Mesenchymal stem cell (in vitro differentiated cells and primary cell): ENCODE results near the gene LAMC1.
A peak's percentile ranks its signal among the peaks of the same experiment; 100 is the strongest.

ENCODE experiments used
- DNase-seq: peaks from one replicate; pipeline ENCODE4 v3.0.0-alpha.2; 2013
- H2AFZ ChIP-seq: one replicate; pipeline ENCODE4 v1.6.1; 2013; ENCODE audit warnings: low read depth, mild to moderate bottlenecking, control low read depth, inconsistent platforms, low read length, moderate library complexity
- H2AK5ac ChIP-seq: 2 replicates; pipeline ENCODE4 v1.6.1; 2013; ENCODE audit warnings: low read length, moderate library complexity, mild to moderate bottlenecking, inconsistent platforms; ENCODE audit not compliant: severe bottlenecking
- H2BK120ac ChIP-seq: one replicate; pipeline ENCODE4 v1.6.1; 2013; ENCODE audit warnings: low read depth, mild to moderate bottlenecking, inconsistent platforms, low read length, moderate library complexity
- H2BK12ac ChIP-seq, 2 experiments: one replicate each; pipeline ENCODE4 v1.6.1; 2013; ENCODE audit warnings: inconsistent platforms in 2 of 2, low read length in 2 of 2, mild to moderate bottlenecking in 2 of 2, moderate library complexity in 2 of 2, control low read depth in 1 of 2
- H2BK15ac ChIP-seq: one replicate; pipeline ENCODE4 v1.6.1; 2013; ENCODE audit warnings: mild to moderate bottlenecking, low read depth, inconsistent platforms; ENCODE audit not compliant: poor library complexity, severe bottlenecking
- H2BK5ac ChIP-seq: 2 replicates; pipeline ENCODE4 v1.6.1; 2013; ENCODE audit warnings: low read depth, mild to moderate bottlenecking, low read length, control low read depth, inconsistent platforms; ENCODE audit not compliant: poor library complexity, severe bottlenecking
- H3K14ac ChIP-seq, 2 experiments: one replicate each; pipeline ENCODE4 v1.6.1; 2013; ENCODE audit warnings: inconsistent platforms in 2 of 2, low read length in 2 of 2, control low read depth in 1 of 2, mild to moderate bottlenecking in 1 of 2, moderate library complexity in 1 of 2
- H3K18ac ChIP-seq, 2 experiments: one replicate each; pipeline ENCODE4 v1.6.1; 2013; ENCODE audit warnings: inconsistent platforms in 2 of 2, low read length in 2 of 2, control low read depth in 1 of 2, low read depth in 1 of 2, mild to moderate bottlenecking in 1 of 2
- H3K23ac ChIP-seq, 2 experiments: one replicate each; pipeline ENCODE4 v1.6.1; 2013; ENCODE audit warnings: inconsistent platforms in 2 of 2, low read length in 2 of 2, mild to moderate bottlenecking in 2 of 2, moderate library complexity in 2 of 2, control low read depth in 1 of 2
- H3K27ac ChIP-seq: 2 replicates; pipeline ENCODE4 v1.5.1; 2013; ENCODE audit warnings: mild to moderate bottlenecking, moderate library complexity, low read length, control low read depth, inconsistent platforms; ENCODE audit not compliant: poor library complexity, severe bottlenecking
- H3K27me3 ChIP-seq, 2 experiments: 2 replicates each; pipeline versions ENCODE4 v1.6.1 to v1.7.0; 2013; ENCODE audit warnings: low read length in 2 of 2, mild to moderate bottlenecking in 2 of 2, moderate library complexity in 2 of 2, control low read depth in 1 of 2, inconsistent platforms in 1 of 2; ENCODE audit not compliant: control insufficient read depth in 1 of 2, insufficient read depth in 1 of 2
- H3K36me3 ChIP-seq, 2 experiments: 2 replicates each; pipeline versions ENCODE4 v1.6.1 to v1.7.0; 2013; ENCODE audit warnings: low read length in 2 of 2, control low read depth in 1 of 2, inconsistent platforms in 1 of 2, low read depth in 1 of 2, mild to moderate bottlenecking in 1 of 2; ENCODE audit not compliant: insufficient read depth in 2 of 2, control insufficient read depth in 1 of 2
- H3K4ac ChIP-seq, 2 experiments: one replicate each; pipeline ENCODE4 v1.6.1; 2013; ENCODE audit warnings: inconsistent platforms in 2 of 2, low read length in 2 of 2, mild to moderate bottlenecking in 2 of 2, moderate library complexity in 2 of 2, control low read depth in 1 of 2, low read depth in 1 of 2
- H3K4me1 ChIP-seq: 2 replicates; pipeline ENCODE4 v1.6.1; 2013; ENCODE audit warnings: low read depth, low read length, control low read depth; ENCODE audit not compliant: control insufficient read depth, insufficient read depth
- H3K4me2 ChIP-seq: 2 replicates; pipeline ENCODE4 v1.6.1; 2013; ENCODE audit warnings: low read length, mild to moderate bottlenecking, inconsistent platforms; ENCODE audit not compliant: poor library complexity, severe bottlenecking
- H3K4me3 ChIP-seq, 2 experiments: 2 replicates each; pipeline versions ENCODE4 v1.5.1 to v1.7.0; 2013; ENCODE audit warnings: low read length in 2 of 2, mild to moderate bottlenecking in 2 of 2, control low read depth in 1 of 2, low read depth in 1 of 2; ENCODE audit not compliant: insufficient read depth in 1 of 2
- H3K79me1 ChIP-seq: replicated peaks from 2 replicates; pipeline ENCODE4 v1.6.1; 2013; ENCODE audit warnings: mild to moderate bottlenecking, control low read depth, low read length, inconsistent platforms; ENCODE audit not compliant: poor library complexity, severe bottlenecking
- H3K9ac ChIP-seq: 2 replicates; pipeline ENCODE4 v1.7.0; 2013; ENCODE audit warnings: mild to moderate bottlenecking, low read length, moderate library complexity
- H3K9me3 ChIP-seq: 2 replicates; pipeline ENCODE4 v1.7.0; 2013; ENCODE audit warnings: mild to moderate bottlenecking, low read length; ENCODE audit not compliant: control insufficient read depth
- H4K8ac ChIP-seq: one replicate; pipeline ENCODE4 v1.6.1; 2013; ENCODE audit warnings: inconsistent platforms, mild to moderate bottlenecking, low read length, moderate library complexity
- H4K91ac ChIP-seq: one replicate; pipeline ENCODE4 v1.6.1; 2013; ENCODE audit warnings: mild to moderate bottlenecking, low read length, inconsistent platforms
- WGBS: methylation state at CpG from one replicate; pipeline ENCODE4 v1.1.7; 2013; ENCODE audit warnings: mixed read lengths; 5-methylcytosine and 5-hydroxymethylcytosine counted together

The LAMC1 gene

DNA sequence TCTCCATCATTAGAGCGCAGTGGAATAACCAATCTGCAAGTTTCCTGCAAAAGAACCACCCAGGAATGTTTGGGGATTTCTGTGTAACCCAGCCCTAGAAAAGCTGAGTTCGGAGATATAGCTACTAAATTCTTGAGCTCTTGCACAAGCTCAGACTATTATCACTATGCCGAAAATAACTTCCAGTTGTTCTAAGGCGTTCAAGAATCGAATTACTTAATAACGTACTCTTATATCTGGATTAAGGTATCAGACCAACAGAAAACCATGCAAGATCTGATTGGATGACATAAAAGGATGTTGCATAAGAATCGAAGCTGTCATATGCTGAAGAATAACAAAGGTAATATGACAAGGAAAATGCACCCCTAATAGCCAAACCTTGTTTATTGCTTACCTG is 155.3 kb downstream of the LAMC1 start:
- WGBS: 92% methylated on average over 7 of the region's 7 CpGs
- DNase-seq: no peak
- Histone ChIP-seq H3K36me3 (no peaks in the 10 kb centered on the region), H2BK5ac (no peak overlapping the region), H3K14ac (no peak overlapping the region), H3K23ac (no peak overlapping the region), H3K4me3 (no peak overlapping the region), H2AK5ac (no peak overlapping the region), H3K4me2 (no peak overlapping the region), H3K4me1 (no peaks in the 10 kb centered on the region), H3K9me3 (no peaks in the 10 kb centered on the region), H3K18ac (no peak overlapping the region), H2BK12ac (no peak overlapping the region), H3K27ac (no peak overlapping the region), H3K79me1 (no peaks in the 10 kb centered on the region), H2BK15ac (no peak overlapping the region), H2AFZ (no peak overlapping the region), H4K8ac (no peak overlapping the region), H3K9ac (no peak overlapping the region), H4K91ac (no peak overlapping the region), H3K4ac (no peak overlapping the region), H3K27me3 (no peaks in the 10 kb centered on the region), H2BK120ac (no peak overlapping the region)

DNA sequence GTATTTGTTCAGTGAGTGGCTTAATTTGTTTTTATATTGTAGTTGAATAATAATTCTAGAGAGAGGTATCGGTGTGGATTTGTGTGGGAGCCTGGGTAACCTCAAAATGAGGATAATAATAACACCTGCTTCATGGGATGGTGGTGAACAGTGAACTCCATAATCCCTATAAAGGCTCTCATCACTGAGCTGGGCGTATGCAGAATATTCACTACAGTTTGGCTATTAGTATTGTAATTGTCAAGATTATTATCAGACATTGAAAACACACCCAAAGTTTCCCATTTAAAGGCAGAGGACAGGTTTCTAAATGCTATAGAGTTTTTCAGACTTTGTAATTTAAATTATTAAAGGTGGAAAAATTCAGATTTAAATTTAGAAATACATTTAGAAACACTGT is 155.8 kb downstream of the LAMC1 start:
- DNase-seq: no peak
- no peak overlapping the region for H3K27ac ChIP-seq
- WGBS: 100% methylated on average over 1 of the region's 2 CpGs

GRCh38 chr1:183180218-183180617 is 157.0 kb downstream of the LAMC1 start:
- 27% methylated on average over 2 of the region's 3 CpGs for WGBS
- H2BK12ac ChIP-seq: no peak overlapping the region

More for the DNA sequence above, 155.8 kb downstream of the LAMC1 start:
- Histone ChIP-seq H4K91ac (no peak overlapping the region), H3K9ac (no peak overlapping the region), H3K36me3 (no peaks in the 10 kb centered on the region), H4K8ac (no peak overlapping the region), H3K79me1 (no peaks in the 10 kb centered on the region), H3K27me3 (no peaks in the 10 kb centered on the region), H3K14ac (no peak overlapping the region), H2AK5ac (no peak overlapping the region), H3K4me1 (no peaks in the 10 kb centered on the region), H2BK5ac (no peak overlapping the region), H3K4ac (no peak overlapping the region), H3K23ac (no peak overlapping the region), H2BK12ac (no peak overlapping the region), H3K18ac (no peak overlapping the region), H3K4me2 (no peak overlapping the region), H3K9me3 (no peaks in the 10 kb centered on the region), H2BK120ac (no peak overlapping the region), H3K4me3 (no peak overlapping the region), H2AFZ (no peak overlapping the region), H2BK15ac (no peak overlapping the region)

GRCh38 chr1:183180634-183181056 is 157.4 kb downstream of the LAMC1 start:
- Histone ChIP-seq H3K27me3 (no peaks in the 10 kb centered on the region), H2BK5ac (no peak overlapping the region), H3K4me2 (no peak overlapping the region), H3K9me3 (no peaks in the 10 kb centered on the region), H3K18ac (no peak overlapping the region), H2BK15ac (no peak overlapping the region), H4K8ac (no peak overlapping the region), H2BK120ac (no peak overlapping the region), H3K23ac (no peak overlapping the region), H2AK5ac (no peak overlapping the region), H3K4ac (no peak overlapping the region), H3K4me3 (peak overlapping the region in 1 of 2 experiments; percentile 42), H4K91ac (no peak overlapping the region), H3K9ac (peak overlapping the region; percentile 88), H3K14ac (no peak overlapping the region), H2AFZ (no peak overlapping the region), H3K79me1 (no peaks in the 10 kb centered on the region), H2BK12ac (no peak overlapping the region), H3K4me1 (peaks cover under 1% of the 10 kb centered on the region), H3K36me3 (no peaks in the 10 kb centered on the region), H3K27ac (peak overlapping the region; percentile 84)
- peak; percentile 91 for DNase-seq
- WGBS: 50% methylated on average over 1 of the region's 3 CpGs

More at GRCh38 chr1:183180218-183180617, 157.0 kb downstream of the LAMC1 start:
- no peaks in the 10 kb centered on the region for H3K27me3 ChIP-seq
- H2AFZ ChIP-seq: no peak overlapping the region
- H3K9me3 ChIP-seq: no peaks in the 10 kb centered on the region
- no peak overlapping the region for H3K4me2 ChIP-seq
- DNase-seq: peak; percentile 63
- H3K4ac ChIP-seq: no peak overlapping the region
- no peak overlapping the region for H3K23ac ChIP-seq
- H3K18ac ChIP-seq: no peak overlapping the region
- no peaks in the 10 kb centered on the region for H3K4me1 ChIP-seq
- peak overlapping the region; percentile 88 for H3K9ac ChIP-seq
- H2BK5ac ChIP-seq: no peak overlapping the region
- H3K79me1 ChIP-seq: no peaks in the 10 kb centered on the region
- H2AK5ac ChIP-seq: no peak overlapping the region
- peak overlapping the region; percentile 52 for H2BK120ac ChIP-seq
- H2BK15ac ChIP-seq: no peak overlapping the region
- H3K14ac ChIP-seq: no peak overlapping the region
- H4K91ac ChIP-seq: no peak overlapping the region
- H4K8ac ChIP-seq: peak overlapping the region; percentile 81
- H3K27ac ChIP-seq: peak overlapping the region; percentile 84
- no peaks in the 10 kb centered on the region for H3K36me3 ChIP-seq
- peak overlapping the region in 1 of 2 experiments; percentile 42 for H3K4me3 ChIP-seq
